ENCODE results near the gene VSIR.

VSIR gene

GRCh38 chr10:71711052-71711623, 62.2 kb downstream of the VSIR start:
- no peak for DNase-seq

GRCh38 chr10:71710519-71710918, 62.8 kb downstream of the VSIR start:
- no peak for DNase-seq

GRCh38 chr10:71708897-71709882, 64.1 kb downstream of the VSIR start:
- no peak for DNase-seq

- DNase-seq = no peak
These were observed 65.0 kb downstream of the VSIR start for GRCh38 chr10:71708301-71708703.

- no peak for DNase-seq
These were observed 66.0 kb downstream of the VSIR start for GRCh38 chr10:71707240-71707789.

- DNase-seq = no peak
These were observed 66.9 kb downstream of the VSIR start for GRCh38 chr10:71706216-71707121.

- no peak for DNase-seq
These were observed 67.7 kb downstream of the VSIR start for GRCh38 chr10:71705582-71705981.

GRCh38 chr10:71704816-71705215, 68.5 kb downstream of the VSIR start:
- no peak for DNase-seq

GRCh38 chr10:71703577-71703976, 69.7 kb downstream of the VSIR start:
- DNase-seq = no peak

- DNase-seq = no peak
These were observed 71.7 kb downstream of the VSIR start for GRCh38 chr10:71701496-71702132.

GRCh38 chr10:71700731-71701368, 72.5 kb downstream of the VSIR start:
- no peak for DNase-seq

- DNase-seq = no peak
These were observed 74.6 kb downstream of the VSIR start for GRCh38 chr10:71698737-71699136.

- no peak for DNase-seq
These were observed 75.2 kb downstream of the VSIR start for GRCh38 chr10:71697938-71698709.
